Activated CD4-positive, alpha-beta T cell treated with anti-CD3 and anti-CD28 coated beads, Interleukin-2, amount 50 U/mL, for 1 hour (primary cell): Measurements from ENCODE around the gene CDH4.
"Not testable (repeated sequence)": the region's sequence is repeated elsewhere in the genome, so short reads cannot be mapped to it uniquely, and the experiment has no call there.

Source experiments
- DNase-seq: peaks from one replicate; pipeline ENCODE4 v3.0.0-alpha.2; 2020

CDH4 gene

GRCh38 chr20:61840779-61841455 is 588.9 kb downstream of the CDH4 start:
- no peak for DNase-seq

- DNase-seq, result no peak
Observed at GRCh38 chr20:61841551-61841950, 589.5 kb downstream of the CDH4 start.

DNA sequence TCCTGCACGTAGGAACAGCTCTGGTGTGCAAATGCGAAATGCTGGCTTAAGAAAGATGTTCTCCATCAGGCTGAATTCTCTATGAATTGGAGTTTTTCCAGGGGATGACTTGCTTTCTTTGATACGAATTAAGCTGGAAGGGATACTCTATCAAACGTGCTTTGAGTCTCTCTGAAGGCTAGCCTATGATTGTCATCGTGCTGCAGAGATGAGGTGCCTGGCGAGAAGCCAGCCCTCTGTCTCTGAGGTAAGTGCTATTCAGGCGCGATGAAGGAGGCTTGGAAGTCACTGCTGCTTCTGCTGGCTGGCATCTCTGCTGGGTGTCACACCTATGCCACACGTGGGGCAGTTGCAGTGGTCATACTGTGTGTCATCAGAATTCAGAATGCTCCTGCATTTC is 589.9 kb downstream of the CDH4 start:
- DNase-seq, result no peak

DNA sequence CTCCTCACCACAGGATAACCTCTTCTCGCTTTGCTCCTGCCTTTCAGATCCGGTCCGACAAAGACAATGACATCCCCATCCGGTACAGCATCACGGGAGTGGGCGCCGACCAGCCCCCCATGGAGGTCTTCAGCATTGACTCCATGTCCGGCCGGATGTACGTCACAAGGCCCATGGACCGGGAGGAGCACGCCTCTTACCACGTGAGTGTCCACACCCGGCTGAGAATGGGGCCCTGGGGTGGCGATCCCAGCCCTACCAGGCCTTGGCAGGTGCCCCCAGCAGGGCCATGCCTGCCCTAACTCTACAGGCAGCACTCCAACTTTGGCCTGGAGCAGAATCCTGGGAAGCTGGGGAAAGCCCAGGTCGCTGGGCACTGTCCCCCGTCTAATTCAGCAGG is 592.6 kb downstream of the CDH4 start:
- no peak for DNase-seq

GRCh38 chr20:61845233-61845671 is 593.2 kb downstream of the CDH4 start:
- no peak for DNase-seq

DNA sequence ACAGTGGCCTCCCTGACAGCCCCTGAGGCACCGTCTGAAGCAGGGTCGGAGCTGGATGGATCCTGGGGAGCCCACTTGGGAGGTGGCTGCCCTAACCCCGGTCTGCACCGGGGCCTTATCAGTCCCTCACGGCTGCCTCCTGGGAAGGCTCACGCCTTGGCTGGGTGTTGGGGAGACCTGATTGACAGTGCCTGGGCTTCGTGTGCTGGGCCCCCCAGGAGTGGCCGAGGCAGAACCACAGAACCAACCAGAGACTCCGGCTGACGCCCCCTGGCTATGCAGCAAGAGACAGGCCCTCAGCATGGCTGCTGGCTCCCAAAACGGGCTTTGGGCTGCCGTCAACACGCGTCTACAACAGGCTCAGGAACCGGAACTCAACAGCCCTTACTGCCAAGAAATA is 594.0 kb downstream of the CDH4 start:
- no peak for DNase-seq

GRCh38 chr20:61846741-61847419 is 594.8 kb downstream of the CDH4 start:
- no peak for DNase-seq

DNA sequence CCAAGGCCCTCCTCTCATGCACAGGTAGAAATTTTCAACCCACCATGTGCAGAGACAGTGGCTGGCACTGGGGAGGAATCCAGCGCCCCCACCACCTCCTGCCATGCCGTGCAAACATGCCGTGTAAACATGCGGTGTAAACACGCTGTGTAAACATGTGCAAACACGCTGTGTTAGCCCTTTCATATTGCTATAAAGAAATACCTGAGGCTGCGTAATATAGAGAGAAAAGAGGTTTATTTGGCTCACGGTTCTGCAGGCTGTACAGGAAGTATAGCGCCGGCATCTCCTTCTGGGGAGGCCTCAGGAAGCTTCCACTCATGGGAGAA is 595.3 kb downstream of the CDH4 start:
- DNase-seq, result no peak

DNA sequence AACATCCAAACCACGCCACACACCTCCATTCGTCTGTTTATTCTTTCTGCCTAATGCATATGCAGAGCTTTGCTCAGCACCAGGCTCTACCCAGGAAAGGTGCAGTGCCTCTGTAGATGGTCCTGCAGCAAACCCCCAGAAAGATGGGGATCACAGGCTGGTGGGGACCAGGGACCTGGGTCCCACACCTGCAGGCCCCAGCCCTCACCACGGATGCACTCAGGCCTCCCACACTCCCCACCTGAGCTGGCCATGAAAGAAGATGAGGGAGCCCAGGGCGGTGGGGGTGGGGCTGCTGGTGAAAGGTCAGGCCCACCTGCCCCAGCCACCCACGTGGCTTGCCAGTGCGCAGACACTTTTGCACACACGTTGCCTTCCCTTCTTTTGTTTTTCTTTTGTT is 595.9 kb downstream of the CDH4 start:
- no peak for DNase-seq

GRCh38 chr20:61848851-61849250 is 596.8 kb downstream of the CDH4 start:
- no peak for DNase-seq

- no peak for DNase-seq
Observed at GRCh38 chr20:61849376-61849775, 597.3 kb downstream of the CDH4 start.

DNA sequence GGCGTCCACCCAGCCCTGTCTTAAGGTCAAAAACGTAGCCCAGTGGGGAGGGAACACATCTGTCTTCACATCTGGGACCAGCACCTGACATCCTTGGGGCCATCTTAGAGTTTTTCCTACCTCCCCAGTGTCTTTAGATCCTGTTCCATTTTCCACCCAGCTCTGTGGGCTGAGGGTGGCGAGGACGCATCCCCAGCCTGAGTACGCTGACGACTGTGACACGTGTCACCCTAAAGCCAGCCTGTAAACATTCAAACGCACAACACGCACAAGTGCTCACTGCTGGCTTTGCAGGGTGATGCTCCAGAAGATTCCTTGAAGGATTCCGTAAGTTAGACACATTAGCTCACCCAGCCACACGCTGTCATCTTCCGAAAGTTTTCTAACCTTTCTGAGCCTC is 597.8 kb downstream of the CDH4 start:
- no peak for DNase-seq

DNA sequence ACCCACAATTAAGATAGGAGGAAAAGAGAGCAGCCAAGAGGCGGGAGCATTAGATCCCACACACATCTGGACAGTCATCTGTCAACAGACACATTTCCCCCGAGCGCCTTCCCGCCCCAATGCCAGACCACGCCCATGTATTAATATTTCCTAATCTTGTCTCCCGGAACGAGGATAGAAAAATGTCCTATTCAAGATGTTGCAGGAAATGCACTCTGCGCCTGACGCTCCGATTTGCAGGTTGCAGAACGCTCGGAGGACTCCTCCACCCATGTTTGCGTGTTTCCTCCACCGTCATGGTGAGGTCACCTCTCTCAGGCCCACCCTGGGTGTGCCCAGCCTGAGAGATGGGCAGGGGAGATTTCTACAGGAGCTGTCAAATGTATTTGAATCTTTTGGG is 598.4 kb downstream of the CDH4 start:
- no peak for DNase-seq

- no peak for DNase-seq
Observed at GRCh38 chr20:61850926-61851900, 599.2 kb downstream of the CDH4 start.

DNA sequence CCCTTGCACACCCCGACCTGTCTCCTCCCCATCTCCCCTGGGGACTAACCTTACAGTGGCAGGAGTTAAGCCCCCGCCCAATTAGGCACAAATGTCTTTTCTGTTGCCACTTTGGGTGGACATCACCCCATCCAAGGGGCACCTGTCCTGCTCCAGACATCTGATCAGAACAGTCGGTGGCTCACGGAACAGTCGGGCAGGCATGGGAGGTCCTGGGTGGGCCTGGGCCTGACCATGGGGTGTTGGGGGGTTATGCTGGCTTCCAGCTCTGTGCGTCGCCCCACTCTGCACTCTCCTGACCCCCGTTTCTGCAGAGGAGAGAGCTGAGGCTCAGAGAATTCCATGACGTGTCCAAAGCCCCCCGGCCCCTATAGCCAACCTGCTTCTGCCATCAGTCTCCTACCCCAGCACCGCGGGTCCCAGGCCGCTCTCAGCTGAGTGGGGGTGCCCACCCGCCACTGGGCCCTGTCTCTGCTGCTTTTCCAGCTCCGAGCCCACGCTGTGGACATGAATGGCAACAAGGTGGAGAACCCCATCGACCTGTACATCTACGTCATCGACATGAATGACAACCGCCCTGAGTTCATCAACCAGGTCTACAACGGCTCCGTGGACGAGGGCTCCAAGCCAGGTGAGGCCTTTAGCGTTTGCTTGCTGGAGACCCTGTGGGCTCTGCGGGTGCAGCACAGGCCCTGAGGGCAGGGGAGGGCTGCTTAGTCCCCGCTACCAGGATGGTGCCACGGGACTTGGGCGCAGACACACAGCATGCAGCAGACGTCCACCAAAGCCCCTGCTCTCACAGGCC is 600.4 kb downstream of the CDH4 start:
- no peak for DNase-seq

DNA sequence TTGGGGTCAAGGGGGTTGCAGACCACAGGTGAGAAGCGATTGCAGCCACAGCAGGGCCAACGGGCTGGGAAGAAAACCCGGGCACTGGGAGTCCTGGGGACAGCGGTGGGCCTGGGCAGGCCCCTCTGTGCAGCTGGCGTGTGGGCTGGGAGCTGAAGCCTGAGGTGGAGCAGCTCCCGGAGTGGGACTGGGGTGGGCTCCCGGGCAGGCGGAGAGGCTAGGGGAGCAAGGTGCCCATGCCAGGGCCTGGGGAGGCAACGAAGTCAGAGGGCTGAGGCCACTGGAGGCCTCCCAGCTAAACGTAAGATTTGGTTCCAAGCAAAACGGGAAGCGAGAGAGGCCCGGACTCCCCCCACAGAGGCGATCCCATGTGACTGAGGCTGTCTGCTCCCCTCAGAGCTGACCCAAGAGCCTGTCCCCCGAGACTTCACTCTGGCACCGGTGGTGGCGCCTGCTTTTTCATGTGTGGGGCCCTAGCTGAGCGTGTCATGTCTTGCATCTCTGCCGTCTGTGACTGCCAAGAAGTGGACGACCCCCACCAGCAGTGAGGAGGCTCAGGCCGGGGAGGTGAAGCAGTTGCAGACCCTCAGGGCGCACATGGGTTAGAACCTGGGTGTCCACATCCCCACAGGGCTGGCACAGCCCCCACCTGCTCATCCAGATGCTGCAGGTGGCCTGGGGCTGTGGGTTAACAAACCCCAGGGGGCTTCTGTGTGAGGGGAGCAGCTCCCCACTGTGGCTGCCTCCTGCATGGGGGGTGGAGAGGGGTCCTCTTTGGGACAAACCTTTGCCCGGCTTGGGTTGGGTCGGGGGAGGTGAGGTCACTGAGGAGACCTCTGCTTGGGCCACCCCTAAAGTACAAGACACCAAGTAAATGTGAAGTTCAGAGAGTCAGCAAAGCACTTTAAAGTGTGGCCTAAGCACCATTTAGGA is 601.3 kb downstream of the CDH4 start:
- DNase-seq, result no peak

DNA sequence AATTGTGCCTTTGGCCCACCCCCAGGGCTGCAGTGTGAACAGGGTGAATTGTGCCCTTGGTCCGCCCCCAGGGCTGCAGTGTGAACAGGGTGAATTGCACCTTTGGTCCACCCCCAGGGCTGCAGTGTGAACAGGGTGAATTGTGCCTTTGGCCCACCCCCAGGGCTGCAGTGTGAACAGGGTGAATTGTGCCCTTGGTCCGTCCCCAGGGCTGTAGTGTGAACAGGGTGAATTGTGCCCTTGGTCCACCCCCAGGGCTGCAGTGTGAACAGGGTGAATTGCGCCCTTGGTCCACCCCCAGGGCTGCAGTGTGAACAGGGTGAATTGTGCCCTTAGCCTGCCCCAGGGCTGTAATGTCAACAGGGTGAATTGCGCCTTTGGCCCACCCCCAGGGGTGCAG is 602.5 kb downstream of the CDH4 start:
- DNase-seq, result not testable (repeated sequence)

- DNase-seq, result no peak
Observed at GRCh38 chr20:61855286-61855685, 603.2 kb downstream of the CDH4 start.

DNA sequence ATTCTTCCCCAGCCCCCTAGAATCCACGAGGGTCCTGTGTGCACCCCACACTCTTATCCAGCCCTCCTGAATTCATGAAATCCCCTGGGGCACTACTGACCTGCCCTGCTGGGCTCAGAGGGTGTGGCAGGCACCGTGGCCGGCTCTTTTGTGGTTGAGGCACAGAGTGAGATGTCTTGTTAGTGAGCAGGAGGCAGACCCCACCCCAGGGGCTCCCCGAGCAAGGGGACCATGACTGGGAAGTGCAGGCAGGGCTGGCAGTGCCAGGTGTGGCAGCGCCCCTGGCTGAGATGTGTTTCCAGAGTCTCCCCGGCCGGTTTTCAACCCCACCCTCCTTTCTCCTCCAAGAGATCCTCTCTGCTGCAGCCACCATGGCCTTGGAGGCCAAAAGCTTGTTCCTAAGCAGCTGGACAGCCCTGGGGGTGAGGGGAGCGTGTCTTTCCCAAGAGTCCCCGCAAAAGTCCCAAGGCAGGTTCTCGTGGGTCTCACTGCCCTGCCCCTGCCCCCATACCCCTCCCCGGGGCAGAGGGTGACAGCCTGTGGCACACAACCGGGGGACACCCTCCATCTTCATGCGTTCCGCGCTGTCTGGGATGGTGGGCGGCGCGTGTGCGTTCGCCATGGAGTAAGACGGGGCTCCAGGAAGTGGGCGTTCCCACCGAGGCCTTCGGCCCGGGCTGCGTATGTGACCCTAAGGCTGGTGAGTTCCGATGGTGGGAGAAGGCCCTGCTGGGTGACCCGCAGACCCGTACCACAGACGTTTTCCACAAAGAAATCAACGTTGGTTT is 604.8 kb downstream of the CDH4 start:
- DNase-seq, result no peak

- no peak for DNase-seq
Observed at GRCh38 chr20:61857414-61857775, 605.3 kb downstream of the CDH4 start.

GRCh38 chr20:61857884-61858283 is 605.8 kb downstream of the CDH4 start:
- DNase-seq, result no peak
